CD4-positive, alpha-beta T cell (primary cell): ENCODE data around the gene CPED1. TPM values are rescaled to one million over a fixed set of nuclear protein-coding genes. Genes with fewer than 3 reads are reported as not detected.
"Not testable (repeated sequence)": the region's sequence is repeated elsewhere in the genome, so short reads cannot be mapped to it uniquely, and the experiment has no call there.

Source experiments
- ATAC-seq: fragments of 200-7000 bp; cut with Tn5 transposase; one replicate; pipeline ENCODE4 v1.10.0; 2022; ENCODE audit warnings: mild to moderate bottlenecking; ENCODE audit not compliant: poor library complexity
- CTCF ChIA-PET: fragments of 350-600 bp; sonication (Branson Sonifier 250); formaldehyde crosslinking; loops from one replicate; lab custom pipeline; 2021; ENCODE audit warnings: antibody characterized with exemption, inconsistent platforms; lab: Charles Lee
- POLR2A ChIA-PET: fragments of 350-600 bp; sonication (Branson Sonifier 250); formaldehyde crosslinking; loops from one replicate; lab custom pipeline; 2021; ENCODE audit warnings: antibody characterized with exemption, inconsistent platforms; lab: Charles Lee
- DNase-seq, 14 experiments: peaks; one replicate each; pipeline ENCODE4 v3.0.0-alpha.2; 2013 to 2020; ENCODE audit warnings: mixed read lengths in 2 of 14
- H3K27ac ChIP-seq, 2 donors: one replicate each; pipeline versions ENCODE4 v1.5.1 to v1.7.0; 2013; ENCODE audit warnings: low read length in 2 of 2, low read depth in 1 of 2, mild to moderate bottlenecking in 1 of 2
- H3K27me3 ChIP-seq, 2 experiments: 1 replicate in 1 of 2; 2 replicates in 1 of 2; pipeline versions ENCODE4 v1.6.1 to v1.7.0; 2013; ENCODE audit warnings: low read length in 2 of 2, control low read depth in 1 of 2, mild to moderate bottlenecking in 1 of 2, moderate library complexity in 1 of 2; ENCODE audit not compliant: insufficient read depth in 2 of 2, control insufficient read depth in 1 of 2
- H3K36me3 ChIP-seq: one replicate; pipeline ENCODE4 v1.6.1; 2013; ENCODE audit warnings: low read length, control low read depth; ENCODE audit not compliant: insufficient read depth
- H3K4me1 ChIP-seq: one replicate; pipeline ENCODE4 v1.6.1; 2013; ENCODE audit warnings: low read length, control low read depth; ENCODE audit not compliant: insufficient read depth
- H3K4me3 ChIP-seq: one replicate; pipeline ENCODE4 v1.5.1; 2013; ENCODE audit warnings: mild to moderate bottlenecking, low read length, moderate library complexity
- H3K9me3 ChIP-seq, 2 experiments: 1 replicate in 1 of 2; 2 replicates in 1 of 2; pipeline versions ENCODE4 v1.6.1 to v1.7.0; 2013; ENCODE audit warnings: low read length in 2 of 2, mild to moderate bottlenecking in 2 of 2, control low read depth in 1 of 2, moderate library complexity in 1 of 2; ENCODE audit not compliant: control insufficient read depth in 1 of 2, insufficient read depth in 1 of 2
- H3K27ac Mint-ChIP-seq: one replicate; pipeline ENCODE4 v1.8.0; 2020; ENCODE audit warnings: mixed read lengths
- H3K27me3 Mint-ChIP-seq: one replicate; pipeline ENCODE4 v1.8.0; 2021; ENCODE audit warnings: mixed read lengths
- H3K36me3 Mint-ChIP-seq: one replicate; pipeline ENCODE4 v1.8.0; 2021; ENCODE audit warnings: low read depth, mixed read lengths
- H3K4me1 Mint-ChIP-seq: one replicate; pipeline ENCODE4 v1.8.0; 2021; ENCODE audit warnings: low read depth, mixed read lengths
- H3K4me3 Mint-ChIP-seq: one replicate; pipeline ENCODE4 v1.8.0; 2020; ENCODE audit warnings: mild to moderate bottlenecking, mixed read lengths
- H3K9me3 Mint-ChIP-seq: one replicate; pipeline ENCODE4 v1.8.0; 2020; ENCODE audit warnings: mixed read lengths
- CTCF ChIP-seq: fragments of 200-600 bp; IDR thresholded peaks from one replicate; pipeline ENCODE4 v1.8.0; 2022; ENCODE audit warnings: antibody characterized with exemption, mild to moderate bottlenecking
- intact Hi-C, 2 experiments: fragments of 100-400 bp; cut with DNase I in 1 of 2; cut with micrococcal nuclease in 1 of 2; formaldehyde crosslinking; loops; one replicate each; pipeline versions ENCODE4 v1.15.1 to v1.9.0; 2023 to 2025; cut with DNase I, micrococcal nuclease
- total RNA-seq, 174 experiments: library from RNA in 2 of 174; stranded (reverse) in 2 of 174; gene quantifications; one replicate each; pipeline ENCODE4 v1.2.3 and lab custom pipeline; 2021 to 2026

Gene CPED1
- total RNA-seq, 2 experiments from 2014 or later = 0.08 to 0.19 TPM

- H3K9me3 Mint-ChIP-seq = no peaks in the 10 kb centered on the region
- peaks cover 13% of the 10 kb centered on the region for H3K27me3 Mint-ChIP-seq
- ATAC-seq (no peak), DNase-seq (no peak)
- no peaks in the 10 kb centered on the region for H3K36me3 ChIP-seq
- ChIA-PET CTCF (no interaction called here), POLR2A (no interaction called here)
- H3K27me3 ChIP-seq = no peaks in the 10 kb centered on the region
- H3K36me3 Mint-ChIP-seq = no peaks in the 10 kb centered on the region
- no peaks in the 10 kb centered on the region for H3K4me1 Mint-ChIP-seq
- no peak overlapping the region for H3K27ac Mint-ChIP-seq
- H3K4me1 ChIP-seq = no peaks in the 10 kb centered on the region
- no peak for TF ChIP-seq CTCF
- no peaks in the 10 kb centered on the region for H3K9me3 ChIP-seq
- H3K4me3 ChIP-seq = no peak overlapping the region
- intact Hi-C loops = no loop called here
- H3K27ac ChIP-seq = no peak overlapping the region
- no peak overlapping the region for H3K4me3 Mint-ChIP-seq
Observed at GRCh38 chr7:121061677-121062582, 73.4 kb downstream of the CPED1 start.

DNA sequence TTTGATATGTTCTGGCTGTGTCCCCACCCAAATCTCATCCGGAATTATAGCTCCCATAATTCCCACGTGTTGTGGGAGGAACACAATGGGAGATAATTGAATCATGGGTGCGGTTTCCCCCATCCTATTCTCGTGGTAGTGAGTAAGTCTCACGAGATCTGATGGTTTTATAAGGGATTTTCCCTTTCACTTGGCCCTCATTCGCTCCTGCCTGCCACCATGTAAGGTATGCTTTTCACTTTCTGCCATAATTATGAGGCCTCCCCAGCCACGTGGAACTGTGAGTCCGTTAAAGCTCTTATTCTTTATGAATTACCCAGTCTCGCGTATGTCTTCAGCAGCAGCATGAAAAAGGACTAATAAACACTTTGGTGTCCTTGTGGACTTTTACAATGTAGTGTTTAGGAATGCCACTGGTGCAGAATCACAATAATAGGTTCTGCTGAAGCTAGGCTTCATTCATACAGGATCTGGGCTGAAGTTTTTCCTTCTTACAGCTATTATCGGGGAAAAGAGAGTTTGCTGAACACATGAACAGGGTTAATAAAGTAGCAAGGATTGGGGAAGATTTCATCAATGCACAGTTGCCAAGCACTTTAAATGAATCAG, 74.3 kb downstream of the CPED1 start:
- no peak for DNase-seq
- Histone ChIP-seq H3K9me3 (no peaks in the 10 kb centered on the region), H3K36me3 (no peaks in the 10 kb centered on the region), H3K4me3 (no peak overlapping the region), H3K4me1 (no peaks in the 10 kb centered on the region), H3K27ac (no peak overlapping the region), H3K27me3 (no peaks in the 10 kb centered on the region)
- Mint-ChIP-seq H3K4me3 (no peak overlapping the region), H3K27ac (no peak overlapping the region), H3K4me1 (no peaks in the 10 kb centered on the region), H3K27me3 (peaks cover 13% of the 10 kb centered on the region), H3K9me3 (no peaks in the 10 kb centered on the region), H3K36me3 (no peaks in the 10 kb centered on the region)
- POLR2A ChIA-PET = no interaction called here
- intact Hi-C loops = no loop called here
- CTCF ChIA-PET = no interaction called here
- ATAC-seq = no peak
- no peak for TF ChIP-seq CTCF

GRCh38 chr7:121067717-121068116, 79.2 kb downstream of the CPED1 start:
- H3K4me1 Mint-ChIP-seq, DNase-seq, H3K4me1 ChIP-seq, H3K27ac ChIP-seq, ATAC-seq, H3K36me3 ChIP-seq, POLR2A ChIA-PET, H3K4me3 Mint-ChIP-seq, H3K9me3 ChIP-seq, CTCF ChIA-PET, H3K27ac Mint-ChIP-seq, H3K9me3 Mint-ChIP-seq, H3K27me3 ChIP-seq, H3K4me3 ChIP-seq, H3K36me3 Mint-ChIP-seq, intact Hi-C loops: not testable (repeated sequence)
- peaks cover 22% of the 10 kb centered on the region for H3K27me3 Mint-ChIP-seq
